Activated CD8-positive, alpha-beta memory T cell treated with anti-CD3 and anti-CD28 coated beads for 4 hours (primary cell): ENCODE measurements around the gene ISX.
A peak's percentile ranks its signal among the peaks of the same experiment; 100 is the strongest.
"Not testable (repeated sequence)": the region's sequence is repeated elsewhere in the genome, so short reads cannot be mapped to it uniquely, and the experiment has no call there.

Source experiments
- DNase-seq, 2 donors: peaks; one replicate each; pipeline ENCODE4 v3.0.0-alpha.2; 2020; ENCODE audit warnings: low read depth in 2 of 2

The ISX gene

GRCh38 chr22:35065796-35066218 lies at the start of gene ISX:
ISX (plus strand) TSS chr22:35066158; CDS start chr22:35067088, 930 bp downstream.
- DNase-seq = no peak

GRCh38 chr22:35016909-35017308 lies 49.0 kb upstream of the ISX start:
- no peak for DNase-seq

GRCh38 chr22:35018995-35019394 lies 47.0 kb upstream of the ISX start:
- no peak for DNase-seq

- no peak for DNase-seq
These were observed 45.4 kb upstream of the ISX start for GRCh38 chr22:35020517-35020916.

- DNase-seq = no peak
These were observed 44.8 kb upstream of the ISX start for GRCh38 chr22:35021161-35021560.

- no peak for DNase-seq
These were observed 43.7 kb upstream of the ISX start for GRCh38 chr22:35022291-35022690.

GRCh38 chr22:35023692-35024363 lies 42.1 kb upstream of the ISX start:
- DNase-seq = peak; percentile 2 to 6

- no peak for DNase-seq
These were observed 41.6 kb upstream of the ISX start for GRCh38 chr22:35024364-35024692.

GRCh38 chr22:35030112-35030511 lies 35.8 kb upstream of the ISX start:
- DNase-seq = not testable (repeated sequence)

- DNase-seq = no peak
These were observed 33.4 kb upstream of the ISX start for GRCh38 chr22:35032571-35032970.

GRCh38 chr22:35033635-35034296 lies 32.2 kb upstream of the ISX start:
- no peak for DNase-seq

- no peak for DNase-seq
These were observed 31.0 kb upstream of the ISX start for GRCh38 chr22:35034963-35035362.

GRCh38 chr22:35037089-35037488 lies 28.9 kb upstream of the ISX start:
- no peak for DNase-seq

GRCh38 chr22:35039625-35040024 lies 26.3 kb upstream of the ISX start:
- DNase-seq = no peak

- no peak for DNase-seq
These were observed 22.6 kb upstream of the ISX start for GRCh38 chr22:35043252-35043933.

GRCh38 chr22:35043934-35044319 lies 22.0 kb upstream of the ISX start:
- DNase-seq = no peak

GRCh38 chr22:35044607-35045390 lies 21.2 kb upstream of the ISX start:
- DNase-seq = no peak

- no peak for DNase-seq
These were observed 20.5 kb upstream of the ISX start for GRCh38 chr22:35045451-35045850.

- no peak for DNase-seq
These were observed 19.1 kb upstream of the ISX start for GRCh38 chr22:35046744-35047462.

GRCh38 chr22:35050038-35050437 lies 15.9 kb upstream of the ISX start:
- DNase-seq = not testable (repeated sequence)

- DNase-seq = no peak
These were observed 14.9 kb upstream of the ISX start for GRCh38 chr22:35051013-35051535.
